ENCODE data around the gene KITLG.

DNA sequence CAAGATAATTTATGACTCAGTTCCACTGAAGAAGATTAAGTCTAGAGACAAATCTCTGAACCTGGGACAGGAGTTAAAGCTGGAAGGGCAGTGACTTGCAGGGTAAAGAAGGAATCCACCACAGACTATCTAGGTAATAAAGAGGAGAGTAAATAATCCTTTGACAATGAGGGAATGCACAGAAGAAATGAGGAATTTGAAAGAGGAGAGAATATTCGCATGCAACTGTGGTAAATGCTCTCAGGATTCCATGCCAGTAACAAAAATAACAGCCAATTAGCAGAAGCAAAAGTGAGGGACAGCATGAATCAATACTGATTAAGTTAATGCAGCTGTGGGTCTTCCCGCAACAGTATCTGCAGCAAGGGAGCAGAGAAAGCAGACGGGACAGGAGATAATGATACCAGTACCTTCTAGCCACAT is 77.0 kb downstream of the KITLG start:
- TF ChIP-seq, protein P1, sequence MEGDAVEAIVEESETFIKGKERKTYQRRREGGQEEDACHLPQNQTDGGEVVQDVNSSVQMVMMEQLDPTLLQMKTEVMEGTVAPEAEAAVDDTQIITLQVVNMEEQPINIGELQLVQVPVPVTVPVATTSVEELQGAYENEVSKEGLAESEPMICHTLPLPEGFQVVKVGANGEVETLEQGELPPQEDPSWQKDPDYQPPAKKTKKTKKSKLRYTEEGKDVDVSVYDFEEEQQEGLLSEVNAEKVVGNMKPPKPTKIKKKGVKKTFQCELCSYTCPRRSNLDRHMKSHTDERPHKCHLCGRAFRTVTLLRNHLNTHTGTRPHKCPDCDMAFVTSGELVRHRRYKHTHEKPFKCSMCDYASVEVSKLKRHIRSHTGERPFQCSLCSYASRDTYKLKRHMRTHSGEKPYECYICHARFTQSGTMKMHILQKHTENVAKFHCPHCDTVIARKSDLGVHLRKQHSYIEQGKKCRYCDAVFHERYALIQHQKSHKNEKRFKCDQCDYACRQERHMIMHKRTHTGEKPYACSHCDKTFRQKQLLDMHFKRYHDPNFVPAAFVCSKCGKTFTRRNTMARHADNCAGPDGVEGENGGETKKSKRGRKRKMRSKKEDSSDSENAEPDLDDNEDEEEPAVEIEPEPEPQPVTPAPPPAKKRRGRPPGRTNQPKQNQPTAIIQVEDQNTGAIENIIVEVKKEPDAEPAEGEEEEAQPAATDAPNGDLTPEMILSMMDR (optimal IDR thresholded peaks at IDR 0.05 in 1 of 3, IDR thresholded peaks at IDR 0.05 in 1 of 3, conservative IDR thresholded peaks at IDR 0.05 in 1 of 3; ENCODE audit: extremely low read depth in 1 of 3, insufficient read depth in 2 of 3, low read length in 3 of 3) = no peak
- no peak for TF ChIP-seq EZH2 (IDR thresholded peaks at IDR 0.05; ENCODE audit: low read length)

Data from keratinocyte (primary cell).